DMS153 treated with DMSO at 0.1 percent for 48 hours (cell line): Measurements from ENCODE around the gene HMGCR.

Experiments used
- DNase-seq: peaks from one replicate; lab custom pipeline; 2025; ENCODE audit not compliant: unreplicated experiment; lab: John Stamatoyannopoulos, UW

HMGCR gene

DNA sequence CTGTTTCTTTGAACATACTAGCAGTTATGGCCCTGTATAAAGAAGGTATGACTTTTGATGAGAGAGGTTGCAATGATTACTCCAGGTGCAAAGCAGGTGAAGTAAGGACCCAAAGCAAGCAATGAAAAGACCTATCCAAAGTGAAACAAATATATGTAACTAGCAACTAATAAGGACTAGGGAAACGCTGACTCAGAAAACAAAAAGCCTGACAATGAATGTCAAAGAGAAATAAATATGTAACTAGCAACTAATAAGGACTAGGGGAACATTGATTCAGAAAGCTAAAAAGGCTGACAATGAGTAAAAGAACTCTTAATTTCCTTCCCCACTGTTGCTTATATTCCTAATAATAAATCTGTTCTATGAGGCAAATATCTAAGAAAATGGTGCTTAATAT, 43.1 kb downstream of the HMGCR start:
- no peak for DNase-seq

DNA sequence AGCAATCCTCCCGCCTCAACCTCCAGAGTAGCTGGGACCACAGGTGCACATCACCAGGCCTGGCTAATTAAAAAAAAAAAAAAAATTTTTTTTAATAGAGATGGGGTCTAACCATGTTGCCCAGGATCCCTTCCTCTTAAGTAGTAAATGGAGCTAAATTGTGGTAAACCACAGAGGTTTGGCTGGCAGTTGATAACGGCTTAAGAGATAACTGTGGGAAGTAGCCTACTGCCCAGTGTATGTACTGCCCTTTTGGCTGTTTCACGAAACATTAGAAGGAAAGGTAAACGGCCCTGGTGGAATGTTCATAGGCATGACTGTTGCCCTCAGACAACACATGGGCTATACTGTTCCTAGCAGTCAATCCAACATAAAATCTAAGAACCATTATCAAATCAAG, 44.4 kb downstream of the HMGCR start:
- no peak for DNase-seq

DNA sequence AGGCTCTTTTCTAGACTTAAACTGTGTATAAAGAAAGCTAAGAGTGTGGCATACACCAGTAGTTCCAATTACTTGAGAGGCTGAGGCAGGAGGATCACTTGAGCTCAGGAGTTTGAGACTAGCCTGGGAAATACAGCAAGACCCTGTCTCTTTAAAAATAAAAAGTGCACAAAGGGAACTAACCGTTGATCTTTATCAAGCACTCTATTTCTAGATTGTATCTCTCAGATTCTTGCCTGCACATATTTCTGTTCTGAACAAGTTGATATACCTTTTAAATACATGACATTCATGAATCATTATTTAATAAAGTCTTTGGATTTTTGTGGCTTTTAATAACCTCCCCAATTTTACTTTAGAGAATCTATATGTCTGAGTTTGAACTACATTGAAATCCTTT, 47.2 kb downstream of the HMGCR start:
- no peak for DNase-seq

DNA sequence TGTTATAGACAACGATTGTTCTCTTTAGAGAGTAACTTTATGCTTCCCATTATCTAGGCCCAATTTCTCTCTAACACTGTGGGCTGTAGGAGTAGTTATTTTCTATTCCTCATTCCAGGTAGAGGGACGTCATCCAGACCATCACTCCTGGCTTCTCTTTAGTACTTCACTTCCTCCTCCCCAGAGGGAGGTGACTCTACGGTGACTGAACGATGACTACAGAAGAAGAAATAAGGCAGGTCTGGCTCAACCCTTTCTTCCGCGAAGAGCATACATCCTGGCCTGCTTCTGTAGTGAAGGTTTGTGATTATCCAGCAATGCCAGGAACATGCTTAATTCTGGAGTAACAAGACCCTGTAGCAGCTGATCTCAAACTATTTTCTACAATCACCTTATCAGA, 50.8 kb downstream of the HMGCR start:
- no peak for DNase-seq

GRCh38 chr5:75389430-75389829, 52.4 kb downstream of the HMGCR start:
- DNase-seq, result no peak

GRCh38 chr5:75395277-75395676, 58.3 kb downstream of the HMGCR start:
- DNase-seq, result no peak

DNA sequence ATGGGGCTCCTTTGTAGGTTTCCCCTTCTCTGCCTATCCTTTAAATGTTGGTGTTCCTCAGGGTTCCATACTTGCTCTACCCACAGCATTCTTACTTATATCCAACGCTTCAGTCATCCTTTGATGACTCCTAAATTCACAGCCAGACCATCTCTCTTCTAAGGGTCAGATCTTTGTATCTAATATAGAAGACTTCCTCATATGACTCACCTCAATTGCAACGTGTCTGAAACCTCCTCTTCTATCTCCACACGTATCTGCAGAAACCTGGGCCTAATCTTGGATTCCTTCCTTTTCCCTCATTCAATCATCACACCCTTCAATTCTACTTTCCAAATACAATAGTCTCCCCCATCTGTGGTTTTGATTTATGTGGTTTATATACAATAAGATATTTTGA, 68.3 kb downstream of the HMGCR start:
- no peak for DNase-seq
